ENCODE measurements around the gene WNK1.

WNK1 gene

DNA sequence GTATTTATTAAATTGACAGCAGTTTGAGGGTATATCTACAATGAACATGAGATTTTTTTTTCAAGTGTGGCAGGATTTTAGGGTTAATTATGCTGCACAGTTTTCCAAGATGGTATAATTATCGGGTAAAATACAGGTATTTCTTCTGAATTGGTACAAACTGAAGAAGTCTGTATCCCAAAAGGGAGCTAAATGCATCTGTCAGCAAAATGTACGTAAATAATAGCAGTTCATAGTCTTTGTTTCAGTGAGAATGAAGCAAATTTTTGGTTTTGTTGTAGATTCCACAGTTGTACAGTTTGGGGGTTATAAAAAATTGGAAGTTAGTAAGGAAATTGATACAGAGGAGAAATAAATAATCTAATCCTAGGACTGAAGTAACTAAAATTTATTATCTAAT is 133.8 kb downstream of the WNK1 start:
- no peak overlapping the region for H3K4me3 ChIP-seq (ENCODE audit: control insufficient read depth, low read depth, low read length)
- DNase-seq (ENCODE audit: low read depth), result no peak
- TF ChIP-seq, protein P1, sequence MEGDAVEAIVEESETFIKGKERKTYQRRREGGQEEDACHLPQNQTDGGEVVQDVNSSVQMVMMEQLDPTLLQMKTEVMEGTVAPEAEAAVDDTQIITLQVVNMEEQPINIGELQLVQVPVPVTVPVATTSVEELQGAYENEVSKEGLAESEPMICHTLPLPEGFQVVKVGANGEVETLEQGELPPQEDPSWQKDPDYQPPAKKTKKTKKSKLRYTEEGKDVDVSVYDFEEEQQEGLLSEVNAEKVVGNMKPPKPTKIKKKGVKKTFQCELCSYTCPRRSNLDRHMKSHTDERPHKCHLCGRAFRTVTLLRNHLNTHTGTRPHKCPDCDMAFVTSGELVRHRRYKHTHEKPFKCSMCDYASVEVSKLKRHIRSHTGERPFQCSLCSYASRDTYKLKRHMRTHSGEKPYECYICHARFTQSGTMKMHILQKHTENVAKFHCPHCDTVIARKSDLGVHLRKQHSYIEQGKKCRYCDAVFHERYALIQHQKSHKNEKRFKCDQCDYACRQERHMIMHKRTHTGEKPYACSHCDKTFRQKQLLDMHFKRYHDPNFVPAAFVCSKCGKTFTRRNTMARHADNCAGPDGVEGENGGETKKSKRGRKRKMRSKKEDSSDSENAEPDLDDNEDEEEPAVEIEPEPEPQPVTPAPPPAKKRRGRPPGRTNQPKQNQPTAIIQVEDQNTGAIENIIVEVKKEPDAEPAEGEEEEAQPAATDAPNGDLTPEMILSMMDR (IDR thresholded peaks at IDR 0.05; ENCODE audit: control insufficient read depth, insufficient read depth, low read depth, low read length, missing control alignments), result no peak

DNA sequence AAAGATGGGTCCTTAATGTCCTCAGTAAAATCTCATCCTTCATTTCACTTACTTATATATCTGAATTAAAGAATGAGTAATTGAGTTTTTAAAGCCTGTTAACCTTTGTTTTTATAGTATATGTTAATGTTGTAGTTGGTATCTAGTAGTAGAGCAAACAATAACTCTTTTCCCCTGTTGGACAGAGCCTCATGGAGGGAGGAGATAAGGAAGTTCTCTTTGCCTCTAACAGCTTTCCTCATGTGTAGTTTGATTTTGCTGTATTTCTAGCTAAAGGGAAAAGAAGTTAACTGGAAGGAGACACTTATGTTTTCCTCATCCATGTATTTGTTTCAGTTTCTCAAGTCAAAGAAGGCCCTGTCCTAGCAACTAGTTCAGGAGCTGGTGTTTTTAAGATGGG is 141.8 kb downstream of the WNK1 start:
- DNase-seq (ENCODE audit: low read depth), result no peak
- TF ChIP-seq, protein P1 (IDR thresholded peaks at IDR 0.05; ENCODE audit: control insufficient read depth, insufficient read depth, low read depth, low read length, missing control alignments), result no peak

GRCh38 chr12:896031-896430 is 143.7 kb downstream of the WNK1 start:
- DNase-seq (ENCODE audit: low read depth), result no peak
- TF ChIP-seq, protein P1 (IDR thresholded peaks at IDR 0.05; ENCODE audit: control insufficient read depth, insufficient read depth, low read depth, low read length, missing control alignments), result no peak
- H3K4me3 ChIP-seq (ENCODE audit: control insufficient read depth, low read depth, low read length), result no peak overlapping the region

More for the DNA sequence above, 141.8 kb downstream of the WNK1 start:
- no peak overlapping the region for H3K4me3 ChIP-seq (ENCODE audit: control insufficient read depth, low read depth, low read length)

GRCh38 chr12:897386-897785 is 145.0 kb downstream of the WNK1 start:
- DNase-seq (ENCODE audit: low read depth), result no peak
- TF ChIP-seq, protein P1 (IDR thresholded peaks at IDR 0.05; ENCODE audit: control insufficient read depth, insufficient read depth, low read depth, low read length, missing control alignments), result no peak
- no peak overlapping the region for H3K4me3 ChIP-seq (ENCODE audit: control insufficient read depth, low read depth, low read length)

GRCh38 chr12:902581-902980 is 150.2 kb downstream of the WNK1 start:
- no peak for DNase-seq (ENCODE audit: low read depth)
- H3K4me3 ChIP-seq (ENCODE audit: control insufficient read depth, low read depth, low read length), result no peak overlapping the region
- TF ChIP-seq, protein P1 (IDR thresholded peaks at IDR 0.05; ENCODE audit: control insufficient read depth, insufficient read depth, low read depth, low read length, missing control alignments), result no peak

- no peak overlapping the region for H3K4me3 ChIP-seq (ENCODE audit: control insufficient read depth, low read depth, low read length)
- TF ChIP-seq, protein P1 (IDR thresholded peaks at IDR 0.05; ENCODE audit: control insufficient read depth, insufficient read depth, low read depth, low read length, missing control alignments), result no peak
- no peak for DNase-seq (ENCODE audit: low read depth)
Measured at GRCh38 chr12:903055-903454, 150.7 kb downstream of the WNK1 start.

- TF ChIP-seq, protein P1 (IDR thresholded peaks at IDR 0.05; ENCODE audit: control insufficient read depth, insufficient read depth, low read depth, low read length, missing control alignments), result no peak
- H3K4me3 ChIP-seq (ENCODE audit: control insufficient read depth, low read depth, low read length), result no peak overlapping the region
- no peak for DNase-seq (ENCODE audit: low read depth)
Measured at GRCh38 chr12:904010-904414, 151.6 kb downstream of the WNK1 start.
